Measurements from ENCODE around the gene ZNF524. TPM values are rescaled to one million over a fixed set of nuclear protein-coding genes. Genes with fewer than 3 reads are reported as not detected.

ZNF524 gene
- total and polyA plus RNA-seq, 2 experiments from 2014 or later = 8.4 to 18.5 TPM

- peaks cover 74% of the 10 kb centered on the region for H3K79me2 ChIP-seq
- WGBS (ENCODE audit: low lambda C conversion rate, missing lambda C conversion rate) = 2% methylated on average over 53 of the region's 56 CpGs
Observed at GRCh38 chr19:55643003-55643886, 43.2 kb downstream of the ZNF524 start, which contains the start of gene ZNF581. Gene ZNF581, plus strand, starts transcription at chr19:55643649. Its CDS starts 923 bp downstream, at chr19:55644572.

DNA sequence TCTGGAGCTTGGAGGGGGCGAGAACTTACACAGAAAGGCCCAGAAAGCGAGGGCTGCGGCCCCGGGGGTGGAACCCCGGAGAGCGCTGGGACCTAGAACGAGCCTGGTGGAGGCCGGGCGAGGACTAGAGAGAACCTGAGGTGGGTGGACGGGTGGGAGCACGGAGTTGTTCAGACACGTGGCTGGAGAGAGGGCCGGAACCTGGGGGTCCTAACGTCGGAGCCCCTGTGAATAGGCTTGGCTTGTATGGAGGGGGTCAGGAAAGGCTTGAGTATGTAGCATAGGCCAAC, 43.7 kb downstream of the ZNF524 start:
- H3K4me2 ChIP-seq = peak overlapping the region; percentile 92
- H3K27ac ChIP-seq = peak overlapping the region; percentile 98
- peak overlapping the region; percentile 99 for H3K4me3 ChIP-seq
- no peak for DNase-seq (ENCODE audit: low spot score)
- H2AFZ ChIP-seq = peak overlapping the region; percentile 69
- no peaks in the 10 kb centered on the region for H4K20me1 ChIP-seq (ENCODE audit: insufficient read depth, poor library complexity, severe bottlenecking)
- H3K4me1 ChIP-seq (ENCODE audit: insufficient read depth) = peaks cover 26% of the 10 kb centered on the region
- TF ChIP-seq EZH2phosphoT487 (IDR thresholded peaks at IDR 0.05; ENCODE audit: low read depth, severe bottlenecking, unreplicated experiment) (no peak), EZH2 (IDR thresholded peaks at IDR 0.05; ENCODE audit: borderline replicate concordance) (no peak), CTCF (IDR thresholded peaks at IDR 0.05; ENCODE audit: poor library complexity) (no peak)
- no peaks in the 10 kb centered on the region for H3K27me3 ChIP-seq
- H3K9me2 ChIP-seq (replicated peaks; ENCODE audit: insufficient read depth) = no peaks in the 10 kb centered on the region
- H3K36me3 ChIP-seq (replicated peaks; ENCODE audit: insufficient read depth, low read depth) = no peaks in the 10 kb centered on the region
- peaks cover 73% of the 10 kb centered on the region for H3K79me2 ChIP-seq
- H3K9me3 ChIP-seq (ENCODE audit: low read depth) = no peaks in the 10 kb centered on the region
- WGBS (ENCODE audit: low lambda C conversion rate, missing lambda C conversion rate) = 2% methylated on average over 15 of the region's 15 CpGs

More at GRCh38 chr19:55643003-55643886, 43.2 kb downstream of the ZNF524 start, which contains the start of gene ZNF581:
- Histone ChIP-seq H3K4me3 (peak within 1 kb of the TSS; percentile 99), H4K20me1 (ENCODE audit: insufficient read depth, poor library complexity, severe bottlenecking) (no peaks in the 10 kb centered on the region), H3K9me3 (ENCODE audit: low read depth) (no peaks in the 10 kb centered on the region), H3K4me1 (ENCODE audit: insufficient read depth) (peaks cover 23% of the 10 kb centered on the region), H3K9me2 (replicated peaks; ENCODE audit: insufficient read depth) (no peaks in the 10 kb centered on the region), H2AFZ (peak within 1 kb of the TSS; percentile 69), H3K27me3 (no peaks in the 10 kb centered on the region), H3K4me2 (peak within 1 kb of the TSS; percentile 92), H3K36me3 (replicated peaks; ENCODE audit: insufficient read depth, low read depth) (no peaks in the 10 kb centered on the region), H3K27ac (peak within 1 kb of the TSS; percentile 98)
- DNase-seq (ENCODE audit: low spot score) = peak; percentile 83
- TF ChIP-seq EZH2phosphoT487 (IDR thresholded peaks at IDR 0.05; ENCODE audit: low read depth, severe bottlenecking, unreplicated experiment) (no peak), CTCF (IDR thresholded peaks at IDR 0.05; ENCODE audit: poor library complexity) (no peak), EZH2 (IDR thresholded peaks at IDR 0.05; ENCODE audit: borderline replicate concordance) (no peak)

DNA sequence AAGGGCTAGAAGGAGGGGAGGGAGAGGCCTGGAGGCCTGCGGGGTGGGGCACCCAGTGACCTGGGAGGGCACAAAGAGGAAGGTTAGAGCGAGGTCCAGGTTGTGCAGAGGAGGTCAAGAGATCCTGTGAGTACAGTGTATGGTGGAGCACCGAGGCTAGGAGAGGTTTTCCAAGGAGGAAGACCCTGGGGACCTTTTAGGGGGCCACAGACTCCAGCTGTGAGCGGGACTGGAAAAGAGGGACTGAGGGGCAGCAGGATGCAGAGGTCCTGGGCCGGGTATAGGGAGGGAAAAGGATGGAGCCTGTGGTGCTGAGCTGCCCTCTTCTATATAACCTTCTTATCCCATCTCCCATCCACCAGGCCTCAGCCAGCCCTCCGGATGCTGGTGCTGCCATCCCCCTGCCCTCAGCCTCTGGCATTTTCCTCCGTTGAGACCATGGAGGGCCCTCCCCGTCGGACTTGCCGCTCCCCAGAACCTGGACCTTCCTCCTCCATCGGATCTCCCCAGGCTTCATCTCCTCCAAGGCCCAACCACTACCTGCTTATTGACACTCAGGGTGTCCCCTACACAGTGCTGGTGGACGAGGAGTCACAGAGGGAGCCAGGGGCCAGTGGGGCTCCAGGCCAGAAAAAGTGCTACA, 44.2 kb downstream of the ZNF524 start:
- Histone ChIP-seq H3K4me3 (peak overlapping the region; percentile 99), H2AFZ (no peak overlapping the region), H3K9me2 (replicated peaks; ENCODE audit: insufficient read depth) (no peaks in the 10 kb centered on the region), H3K36me3 (replicated peaks; ENCODE audit: insufficient read depth, low read depth) (no peaks in the 10 kb centered on the region), H3K9me3 (ENCODE audit: low read depth) (no peaks in the 10 kb centered on the region), H3K4me1 (ENCODE audit: insufficient read depth) (peaks cover 31% of the 10 kb centered on the region), H3K4me2 (peak overlapping the region; percentile 92), H3K27me3 (no peaks in the 10 kb centered on the region), H4K20me1 (ENCODE audit: insufficient read depth, poor library complexity, severe bottlenecking) (no peaks in the 10 kb centered on the region), H3K79me2 (peaks cover 69% of the 10 kb centered on the region), H3K27ac (peak overlapping the region; percentile 98)
- no peak for TF ChIP-seq EZH2 (IDR thresholded peaks at IDR 0.05; ENCODE audit: borderline replicate concordance)
- no peak for TF ChIP-seq EZH2phosphoT487 (IDR thresholded peaks at IDR 0.05; ENCODE audit: low read depth, severe bottlenecking, unreplicated experiment)
- no peak for TF ChIP-seq CTCF (IDR thresholded peaks at IDR 0.05; ENCODE audit: poor library complexity)
- WGBS (ENCODE audit: low lambda C conversion rate, missing lambda C conversion rate) = 53% methylated on average over 11 of the region's 12 CpGs
- DNase-seq (ENCODE audit: low spot score) = no peak
